Stimulated activated CD8-positive, alpha-beta memory T cell treated with anti-CD3 and anti-CD28 coated beads, Interleukin-2, amount 100 ng/mL, for 1 hour (primary cell): ENCODE measurements around the gene KRTAP4-3.
"Not testable (repeated sequence)": the region's sequence is repeated elsewhere in the genome, so short reads cannot be mapped to it uniquely, and the experiment has no call there.

Experiments
- DNase-seq, 2 donors: peaks; one replicate each; pipeline ENCODE4 v3.0.0-alpha.2; 2020; ENCODE audit warnings: low read depth in 2 of 2

The KRTAP4-3 gene

GRCh38 chr17:41117846-41118386 is 50.1 kb downstream of the KRTAP4-3 start, which contains the start of gene KRTAP4-11:
Gene KRTAP4-11 (minus strand): TSS chr17:41118373. CDS start chr17:41118315, 58 bp downstream.
- DNase-seq = not testable (repeated sequence)
